Stimulated activated CD8-positive, alpha-beta memory T cell treated with anti-CD3 and anti-CD28 coated beads, Interleukin-7, amount 100 ng/mL, for 24 hours (primary cell): ENCODE results near the gene PAAF1.

Experiments used
- DNase-seq: peaks from one replicate; pipeline ENCODE4 v3.0.0-alpha.2; 2020; ENCODE audit warnings: low read depth

Gene PAAF1

GRCh38 chr11:73972620-73973449, 96.0 kb downstream of the PAAF1 start:
- DNase-seq = no peak

- DNase-seq = no peak
Observed at GRCh38 chr11:73974604-73975478, 98.0 kb downstream of the PAAF1 start.

GRCh38 chr11:73975479-73975757, 98.6 kb downstream of the PAAF1 start:
- DNase-seq = no peak

DNA sequence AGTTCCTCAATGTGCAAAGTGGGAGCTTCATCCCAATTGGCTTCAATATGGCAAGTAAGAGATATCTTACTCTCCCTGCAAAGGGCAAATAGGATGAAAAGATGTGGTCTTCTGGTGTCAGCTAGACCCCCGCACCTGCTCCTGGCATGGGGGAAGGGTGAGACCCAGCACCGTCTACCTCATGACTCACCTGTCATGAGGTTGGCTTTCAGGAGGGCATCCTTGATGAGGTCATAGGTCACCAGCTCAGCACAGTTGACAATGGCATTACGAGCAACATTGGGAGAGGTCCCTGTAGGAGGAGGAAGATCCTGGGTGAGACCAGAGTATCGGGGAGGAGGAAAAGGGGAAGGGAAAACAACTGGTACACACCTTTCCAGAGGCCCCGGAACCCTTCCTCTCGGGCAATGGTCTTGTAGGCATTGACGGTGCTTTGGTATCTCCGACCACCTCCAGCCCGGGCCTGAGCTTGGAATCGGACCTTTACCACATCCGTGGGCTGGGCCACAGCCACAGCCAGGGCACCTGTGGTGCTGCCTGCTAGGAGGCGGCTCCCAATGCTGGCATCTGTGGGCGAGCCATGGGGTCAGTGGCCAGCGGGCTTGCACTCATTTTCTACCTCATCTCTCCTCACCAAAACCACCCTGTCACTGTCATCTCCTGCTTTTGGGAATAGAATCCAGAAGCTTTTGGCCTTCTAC, 99.8 kb downstream of the PAAF1 start:
- no peak for DNase-seq

GRCh38 chr11:73977856-73978519, 101.2 kb downstream of the PAAF1 start:
- no peak for DNase-seq

DNA sequence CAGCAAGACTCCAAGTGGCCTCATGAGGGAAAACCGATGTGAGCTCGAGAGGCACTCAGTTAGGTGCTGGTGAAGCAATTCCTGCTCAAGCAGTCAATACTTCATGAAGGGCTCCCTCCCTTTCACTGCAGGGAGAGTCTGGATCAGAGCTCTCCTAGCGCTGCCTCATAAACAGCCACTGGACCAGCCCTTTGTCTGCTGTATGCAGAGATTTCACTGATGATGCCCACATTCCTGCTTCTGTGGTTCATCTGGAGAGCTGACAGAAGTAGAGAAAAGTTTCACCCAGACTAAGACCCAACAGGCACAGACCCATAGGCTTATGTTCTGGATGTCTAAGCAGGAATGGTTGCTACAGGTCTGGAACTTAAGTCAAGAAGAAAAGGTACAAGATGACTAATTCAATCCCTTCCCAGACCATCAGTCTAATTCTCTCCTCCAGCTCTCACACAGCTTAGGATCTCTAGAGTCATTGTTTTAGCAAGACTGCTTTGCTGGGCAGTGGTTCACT, 101.8 kb downstream of the PAAF1 start:
- DNase-seq = no peak

DNA sequence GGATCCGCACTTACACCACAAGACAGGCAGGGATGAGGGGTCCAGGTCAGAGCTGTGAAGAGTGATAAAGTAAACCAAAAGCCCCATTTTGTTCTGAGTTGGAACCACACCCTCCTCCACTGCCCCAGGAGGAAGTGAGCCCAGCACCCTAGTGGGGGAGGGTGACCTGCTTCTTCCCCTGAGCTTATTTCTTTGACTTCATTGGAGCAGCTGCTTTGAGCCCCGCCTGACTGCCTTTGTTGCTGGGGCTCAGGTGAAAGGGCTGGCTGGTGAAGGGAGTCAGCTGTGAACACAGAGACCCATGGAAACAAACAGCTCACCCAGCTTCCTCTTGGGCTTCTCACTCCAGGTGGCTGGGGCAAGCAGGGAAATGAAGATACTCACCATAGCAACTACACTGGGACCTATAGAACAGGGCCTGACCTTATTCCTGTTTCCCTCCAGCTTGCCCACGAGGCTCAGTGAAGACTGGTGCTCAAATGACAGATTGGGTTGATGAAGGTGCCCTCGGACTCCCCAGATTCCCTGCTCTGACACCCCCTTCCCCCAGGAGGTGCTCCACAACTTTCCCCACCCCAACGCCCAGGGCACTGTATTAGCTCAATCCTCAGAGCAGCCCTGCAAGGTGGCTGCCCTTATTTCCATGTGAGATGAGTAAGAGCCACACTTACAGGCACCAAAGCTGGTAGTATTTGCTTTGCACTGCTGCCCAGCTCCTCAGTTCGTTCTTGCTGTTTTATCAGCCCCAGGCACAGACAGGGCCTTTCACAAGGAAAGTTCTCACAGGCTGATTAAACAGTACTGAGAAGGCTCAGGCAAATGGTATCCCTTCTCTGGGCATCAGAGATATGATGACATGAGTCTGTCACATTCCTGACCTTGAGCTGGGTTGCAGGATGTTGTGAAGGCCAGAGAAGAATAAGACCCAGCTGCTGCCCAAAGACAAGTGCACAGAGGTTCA, 103.5 kb downstream of the PAAF1 start:
- DNase-seq = no peak
